Transverse colon (tissue), 4 donors: Measurements from ENCODE around the gene DNER.

Experiments
- POLR2AphosphoS5 ChIP-seq, 3 donors: sonication (generic); formaldehyde crosslinking; IDR thresholded peaks; one replicate each; pipeline ENCODE4 v1.6.1; 2016; ENCODE audit warnings: antibody characterized with exemption in 3 of 3
- TF ChIP-seq, protein P1 (sequence below), 5 experiments: fragments of 200-600 bp in 3 of 5; fragments of 450-650 bp in 2 of 5; sonication (generic) in 3 of 5; IDR thresholded peaks; 1 replicate in 2 of 5; 2 replicates in 3 of 5; pipeline ENCODE4 v1.5.1; 2016 to 2017; ENCODE audit warnings: antibody characterized with exemption in 5 of 5, inconsistent platforms in 3 of 5, mild to moderate bottlenecking in 2 of 5, moderate library complexity in 1 of 5

DNA sequence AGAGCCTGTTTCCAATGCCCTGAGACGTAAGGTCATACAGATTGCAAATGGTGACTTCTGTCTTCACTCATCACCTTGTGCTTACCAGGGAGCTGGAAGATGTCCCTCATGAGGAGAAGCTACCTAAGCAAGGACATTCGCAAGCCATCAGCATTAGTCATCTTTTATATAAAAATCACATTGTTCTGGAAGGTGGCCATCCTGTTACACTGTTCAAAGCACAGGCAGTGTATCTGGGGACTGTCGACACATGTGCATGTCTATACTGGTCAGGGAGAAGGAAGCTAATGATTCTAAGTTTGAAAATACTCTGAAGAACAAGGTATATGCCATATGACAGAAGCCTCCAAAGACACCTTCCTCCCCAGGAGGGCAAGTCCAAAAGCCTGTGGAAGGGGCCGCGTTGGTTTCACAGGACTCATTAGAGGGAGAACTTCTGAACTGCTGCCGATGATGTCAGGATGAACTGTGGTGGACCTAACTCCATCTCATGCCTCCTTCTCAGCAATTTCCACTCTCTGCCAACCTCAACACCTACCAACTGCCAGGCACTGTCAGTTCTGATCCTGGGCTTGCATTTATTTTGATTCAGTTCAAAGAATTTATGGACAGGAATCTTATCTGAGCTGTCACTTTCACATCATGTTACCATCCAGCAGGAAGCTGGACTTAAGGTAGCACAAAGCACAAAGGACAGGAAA lies 39.4 kb downstream of the DNER start:
- TF ChIP-seq, protein P1, sequence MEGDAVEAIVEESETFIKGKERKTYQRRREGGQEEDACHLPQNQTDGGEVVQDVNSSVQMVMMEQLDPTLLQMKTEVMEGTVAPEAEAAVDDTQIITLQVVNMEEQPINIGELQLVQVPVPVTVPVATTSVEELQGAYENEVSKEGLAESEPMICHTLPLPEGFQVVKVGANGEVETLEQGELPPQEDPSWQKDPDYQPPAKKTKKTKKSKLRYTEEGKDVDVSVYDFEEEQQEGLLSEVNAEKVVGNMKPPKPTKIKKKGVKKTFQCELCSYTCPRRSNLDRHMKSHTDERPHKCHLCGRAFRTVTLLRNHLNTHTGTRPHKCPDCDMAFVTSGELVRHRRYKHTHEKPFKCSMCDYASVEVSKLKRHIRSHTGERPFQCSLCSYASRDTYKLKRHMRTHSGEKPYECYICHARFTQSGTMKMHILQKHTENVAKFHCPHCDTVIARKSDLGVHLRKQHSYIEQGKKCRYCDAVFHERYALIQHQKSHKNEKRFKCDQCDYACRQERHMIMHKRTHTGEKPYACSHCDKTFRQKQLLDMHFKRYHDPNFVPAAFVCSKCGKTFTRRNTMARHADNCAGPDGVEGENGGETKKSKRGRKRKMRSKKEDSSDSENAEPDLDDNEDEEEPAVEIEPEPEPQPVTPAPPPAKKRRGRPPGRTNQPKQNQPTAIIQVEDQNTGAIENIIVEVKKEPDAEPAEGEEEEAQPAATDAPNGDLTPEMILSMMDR (IDR thresholded peaks at IDR 0.05): no peak
- no peak for TF ChIP-seq POLR2AphosphoS5 (IDR thresholded peaks at IDR 0.05)
